K562 (cell line): Measurements from ENCODE around the gene SHFL. TPM values are rescaled to one million over a fixed set of nuclear protein-coding genes. Genes with fewer than 3 reads are reported as not detected.
A peak's percentile ranks its signal among the peaks of the same experiment; 100 is the strongest.

Source experiments
- ATF7 ChIP-seq: fragments of 450-650 bp; IDR thresholded peaks from 2 replicates; pipeline ENCODE4 v1.7.1; 2014; ENCODE audit warnings: mild to moderate bottlenecking, moderate library complexity
- DMBX1 ChIP-seq: fragments of 250-450 bp; sonication (Bioruptor Pico); IDR thresholded peaks from 2 replicates; pipeline ENCODE4 v1.8.0; 2022; ENCODE audit warnings: inconsistent platforms, mild to moderate bottlenecking, moderate library complexity, borderline replicate concordance
- ETS2 ChIP-seq: IDR thresholded peaks from 2 replicates; pipeline ENCODE4 v1.6.1; 2016; ENCODE audit warnings: borderline replicate concordance, missing genetic modification characterization, mild to moderate bottlenecking, moderate library complexity, missing compliant biosample characterization; ENCODE audit not compliant: poor library complexity, severe bottlenecking
- GTF2A2 ChIP-seq: IDR thresholded peaks from 2 replicates; pipeline ENCODE4 v1.6.1; 2016; ENCODE audit warnings: mild to moderate bottlenecking, missing genetic modification characterization, missing compliant biosample characterization
- HNRNPK ChIP-seq: fragments of 200-400 bp; formaldehyde crosslinking; IDR thresholded peaks from one replicate; pipeline ENCODE4 v1.6.1; 2018; ENCODE audit warnings: mild to moderate bottlenecking, low read depth, low read length; ENCODE audit not compliant: poor library complexity, severe bottlenecking
- L3MBTL2 ChIP-seq: fragments of 450-650 bp; IDR thresholded peaks from 2 replicates; pipeline ENCODE4 v1.6.1; 2016; ENCODE audit warnings: mild to moderate bottlenecking, moderate library complexity
- MEIS2 ChIP-seq: fragments of 450-650 bp; IDR thresholded peaks from 2 replicates; pipeline ENCODE4 v1.6.1; 2014; ENCODE audit warnings: mild to moderate bottlenecking; ENCODE audit not compliant: partially characterized antibody
- NELFE ChIP-seq: IDR thresholded peaks from 2 replicates; pipeline ENCODE4 v1.6.1; 2011; ENCODE audit warnings: mild to moderate bottlenecking; ENCODE audit not compliant: insufficient read depth, insufficient read length
- RUNX1 ChIP-seq: sonication (generic); IDR thresholded peaks from 2 replicates; pipeline ENCODE4 v1.6.1; 2016; ENCODE audit warnings: antibody characterized with exemption, low read depth
- SRSF7 ChIP-seq: fragments of 200-400 bp; formaldehyde crosslinking; optimal IDR thresholded peaks from 2 replicates; pipeline ENCODE3; 2017; ENCODE audit warnings: mild to moderate bottlenecking, low read depth, low read length
- ZBTB8A ChIP-seq: fragments of 450-650 bp; IDR thresholded peaks from 2 replicates; pipeline ENCODE4 v1.6.1; 2018; ENCODE audit warnings: mild to moderate bottlenecking, moderate library complexity; ENCODE audit not compliant: partially characterized antibody
- ZFX ChIP-seq: sonication (generic); formaldehyde crosslinking; IDR thresholded peaks from 2 replicates; pipeline ENCODE4 v1.8.0; 2022; ENCODE audit warnings: mild to moderate bottlenecking, missing genetic modification reagents, moderate library complexity
- ZNF121 ChIP-seq: sonication (generic); formaldehyde crosslinking; conservative IDR thresholded peaks from 2 replicates; pipeline ENCODE4 v1.8.0; 2022; ENCODE audit warnings: missing genetic modification reagents
- polyA plus RNA-seq, 8 experiments: library from polyadenylated mRNA; depleted of rRNA in 4 of 8; stranded (reverse) in 5 of 8; unstranded in 3 of 8; fragments of >200 nt; fragmentation: Nextera tagmentation in 2 of 8; fragmentation: Illumina TruSeq in 1 of 8; extraction: Ambion mirVana in 2 of 8; extraction: Trizol in 1 of 8; gene quantifications; 2 replicates each; pipeline versions ENCODE4 v1.2.1 to v1.2.3, GENCODE V29; 2011 to 2014; ENCODE audit warnings: inconsistent platforms in 1 of 8, missing spikeins in 1 of 8
- total RNA-seq, 7 experiments: library from RNA; depleted of rRNA in 6 of 7; stranded (reverse); fragments of >200 nt in 6 of 7; fragmentation: Illumina TruSeq in 2 of 7; extraction: Trizol in 2 of 7; gene quantifications; 2 replicates each; pipeline versions ENCODE4 v1.2.1 to v1.2.3, GENCODE V29; 2011 to 2021; ENCODE audit warnings: low replicate concordance in 1 of 7
- TF ChIP-seq, protein P1 (sequence below): sonication (generic); formaldehyde crosslinking; IDR thresholded peaks from 2 replicates; pipeline ENCODE4 v1.8.0; 2022; ENCODE audit warnings: mild to moderate bottlenecking, missing genetic modification reagents
- TF ChIP-seq, protein P2 (sequence below): fragments of 450-650 bp; formaldehyde crosslinking; IDR thresholded peaks from 2 replicates; pipeline ENCODE4 v1.4.0; 2022; ENCODE audit warnings: missing genetic modification characterization
- TF ChIP-seq, protein P3 (sequence below): fragments of 450-650 bp; IDR thresholded peaks from 2 replicates; pipeline ENCODE4 v1.6.1; 2018; ENCODE audit warnings: mild to moderate bottlenecking, low read depth; ENCODE audit not compliant: partially characterized antibody
- TF ChIP-seq, protein P4 (sequence below): fragments of 250-450 bp; sonication (Bioruptor Pico); IDR thresholded peaks from 2 replicates; pipeline ENCODE4 v1.5.0; 2021; ENCODE audit warnings: mild to moderate bottlenecking, borderline replicate concordance

Gene SHFL
- total and polyA plus RNA-seq, 9 of the 15 experiments (the other 6 are each of a cell fraction or from before 2014, with no cell fraction given), result 1.5 to 25.7 (median 13.0) TPM

DNA sequence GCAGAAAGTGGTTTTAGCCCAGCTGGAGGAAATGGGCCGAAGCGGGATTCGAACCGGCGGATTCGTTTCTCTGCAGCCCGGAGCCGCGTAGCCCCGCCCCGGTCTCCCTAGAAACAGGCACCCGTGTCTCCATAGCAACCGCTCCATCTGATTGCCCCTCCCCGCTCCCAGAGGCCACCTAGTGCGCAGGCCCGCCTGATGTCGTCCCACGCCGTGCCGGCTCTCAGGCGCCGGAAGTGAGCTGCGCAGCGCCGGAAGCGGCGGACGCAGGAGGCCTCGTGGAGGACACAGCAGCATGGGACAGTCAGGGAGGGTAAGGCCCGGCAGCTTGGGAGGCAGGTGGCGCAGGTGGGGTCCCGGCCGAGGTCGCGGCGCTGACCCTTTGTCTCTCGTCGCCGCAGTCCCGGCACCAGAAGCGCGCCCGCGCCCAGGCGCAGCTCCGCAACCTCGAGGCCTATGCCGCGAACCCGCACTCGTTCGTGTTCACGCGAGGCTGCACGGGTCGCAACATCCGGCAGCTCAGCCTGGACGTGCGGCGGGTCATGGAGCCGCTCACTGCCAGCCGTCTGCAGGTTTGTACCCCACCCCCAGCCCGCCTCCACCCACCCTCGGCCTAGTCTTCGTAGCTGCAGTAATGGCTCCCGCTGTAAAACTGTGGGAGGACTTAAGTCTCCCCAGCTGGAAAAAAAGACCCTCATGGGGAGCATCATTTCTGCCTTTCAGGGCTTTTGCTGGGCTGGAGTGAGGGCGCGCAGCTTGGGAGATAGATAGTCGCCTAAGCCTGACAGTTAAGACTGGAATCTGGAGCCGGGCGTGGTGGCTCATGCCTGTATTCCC is 20.2 kb downstream of the SHFL start, which contains the start of gene PPAN (continued):
- TF ChIP-seq, protein P1, sequence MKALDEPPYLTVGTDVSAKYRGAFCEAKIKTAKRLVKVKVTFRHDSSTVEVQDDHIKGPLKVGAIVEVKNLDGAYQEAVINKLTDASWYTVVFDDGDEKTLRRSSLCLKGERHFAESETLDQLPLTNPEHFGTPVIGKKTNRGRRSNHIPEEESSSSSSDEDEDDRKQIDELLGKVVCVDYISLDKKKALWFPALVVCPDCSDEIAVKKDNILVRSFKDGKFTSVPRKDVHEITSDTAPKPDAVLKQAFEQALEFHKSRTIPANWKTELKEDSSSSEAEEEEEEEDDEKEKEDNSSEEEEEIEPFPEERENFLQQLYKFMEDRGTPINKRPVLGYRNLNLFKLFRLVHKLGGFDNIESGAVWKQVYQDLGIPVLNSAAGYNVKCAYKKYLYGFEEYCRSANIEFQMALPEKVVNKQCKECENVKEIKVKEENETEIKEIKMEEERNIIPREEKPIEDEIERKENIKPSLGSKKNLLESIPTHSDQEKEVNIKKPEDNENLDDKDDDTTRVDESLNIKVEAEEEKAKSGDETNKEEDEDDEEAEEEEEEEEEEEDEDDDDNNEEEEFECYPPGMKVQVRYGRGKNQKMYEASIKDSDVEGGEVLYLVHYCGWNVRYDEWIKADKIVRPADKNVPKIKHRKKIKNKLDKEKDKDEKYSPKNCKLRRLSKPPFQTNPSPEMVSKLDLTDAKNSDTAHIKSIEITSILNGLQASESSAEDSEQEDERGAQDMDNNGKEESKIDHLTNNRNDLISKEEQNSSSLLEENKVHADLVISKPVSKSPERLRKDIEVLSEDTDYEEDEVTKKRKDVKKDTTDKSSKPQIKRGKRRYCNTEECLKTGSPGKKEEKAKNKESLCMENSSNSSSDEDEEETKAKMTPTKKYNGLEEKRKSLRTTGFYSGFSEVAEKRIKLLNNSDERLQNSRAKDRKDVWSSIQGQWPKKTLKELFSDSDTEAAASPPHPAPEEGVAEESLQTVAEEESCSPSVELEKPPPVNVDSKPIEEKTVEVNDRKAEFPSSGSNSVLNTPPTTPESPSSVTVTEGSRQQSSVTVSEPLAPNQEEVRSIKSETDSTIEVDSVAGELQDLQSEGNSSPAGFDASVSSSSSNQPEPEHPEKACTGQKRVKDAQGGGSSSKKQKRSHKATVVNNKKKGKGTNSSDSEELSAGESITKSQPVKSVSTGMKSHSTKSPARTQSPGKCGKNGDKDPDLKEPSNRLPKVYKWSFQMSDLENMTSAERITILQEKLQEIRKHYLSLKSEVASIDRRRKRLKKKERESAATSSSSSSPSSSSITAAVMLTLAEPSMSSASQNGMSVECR (CRISPR knock-in tag), result peak; percentile 99
- no peak for TF ChIP-seq ETS2
- no peak for TF ChIP-seq RUNX1
- TF ChIP-seq MEIS2, result peak; percentile 73
- TF ChIP-seq ZFX (CRISPR knock-in tag), result peak; percentile 89
- TF ChIP-seq, protein P2, sequence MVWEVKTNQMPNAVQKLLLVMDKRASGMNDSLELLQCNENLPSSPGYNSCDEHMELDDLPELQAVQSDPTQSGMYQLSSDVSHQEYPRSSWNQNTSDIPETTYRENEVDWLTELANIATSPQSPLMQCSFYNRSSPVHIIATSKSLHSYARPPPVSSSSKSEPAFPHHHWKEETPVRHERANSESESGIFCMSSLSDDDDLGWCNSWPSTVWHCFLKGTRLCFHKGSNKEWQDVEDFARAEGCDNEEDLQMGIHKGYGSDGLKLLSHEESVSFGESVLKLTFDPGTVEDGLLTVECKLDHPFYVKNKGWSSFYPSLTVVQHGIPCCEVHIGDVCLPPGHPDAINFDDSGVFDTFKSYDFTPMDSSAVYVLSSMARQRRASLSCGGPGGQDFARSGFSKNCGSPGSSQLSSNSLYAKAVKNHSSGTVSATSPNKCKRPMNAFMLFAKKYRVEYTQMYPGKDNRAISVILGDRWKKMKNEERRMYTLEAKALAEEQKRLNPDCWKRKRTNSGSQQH (CRISPR knock-in tag), result no peak
- no peak for TF ChIP-seq DMBX1 (CRISPR knock-in tag)
- no peak for TF ChIP-seq NELFE
- TF ChIP-seq, protein P3, sequence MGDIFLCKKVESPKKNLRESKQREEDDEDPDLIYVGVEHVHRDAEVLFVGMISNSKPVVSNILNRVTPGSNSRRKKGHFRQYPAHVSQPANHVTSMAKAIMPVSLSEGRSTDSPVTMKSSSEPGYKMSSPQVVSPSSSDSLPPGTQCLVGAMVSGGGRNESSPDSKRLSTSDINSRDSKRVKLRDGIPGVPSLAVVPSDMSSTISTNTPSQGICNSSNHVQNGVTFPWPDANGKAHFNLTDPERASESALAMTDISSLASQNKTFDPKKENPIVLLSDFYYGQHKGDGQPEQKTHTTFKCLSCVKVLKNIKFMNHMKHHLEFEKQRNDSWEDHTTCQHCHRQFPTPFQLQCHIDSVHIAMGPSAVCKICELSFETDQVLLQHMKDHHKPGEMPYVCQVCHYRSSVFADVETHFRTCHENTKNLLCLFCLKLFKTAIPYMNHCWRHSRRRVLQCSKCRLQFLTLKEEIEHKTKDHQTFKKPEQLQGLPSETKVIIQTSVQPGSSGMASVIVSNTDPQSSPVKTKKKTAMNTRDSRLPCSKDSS, result no peak
- no peak for TF ChIP-seq SRSF7
- TF ChIP-seq ATF7, result peak; percentile 89
- TF ChIP-seq, protein P4, sequence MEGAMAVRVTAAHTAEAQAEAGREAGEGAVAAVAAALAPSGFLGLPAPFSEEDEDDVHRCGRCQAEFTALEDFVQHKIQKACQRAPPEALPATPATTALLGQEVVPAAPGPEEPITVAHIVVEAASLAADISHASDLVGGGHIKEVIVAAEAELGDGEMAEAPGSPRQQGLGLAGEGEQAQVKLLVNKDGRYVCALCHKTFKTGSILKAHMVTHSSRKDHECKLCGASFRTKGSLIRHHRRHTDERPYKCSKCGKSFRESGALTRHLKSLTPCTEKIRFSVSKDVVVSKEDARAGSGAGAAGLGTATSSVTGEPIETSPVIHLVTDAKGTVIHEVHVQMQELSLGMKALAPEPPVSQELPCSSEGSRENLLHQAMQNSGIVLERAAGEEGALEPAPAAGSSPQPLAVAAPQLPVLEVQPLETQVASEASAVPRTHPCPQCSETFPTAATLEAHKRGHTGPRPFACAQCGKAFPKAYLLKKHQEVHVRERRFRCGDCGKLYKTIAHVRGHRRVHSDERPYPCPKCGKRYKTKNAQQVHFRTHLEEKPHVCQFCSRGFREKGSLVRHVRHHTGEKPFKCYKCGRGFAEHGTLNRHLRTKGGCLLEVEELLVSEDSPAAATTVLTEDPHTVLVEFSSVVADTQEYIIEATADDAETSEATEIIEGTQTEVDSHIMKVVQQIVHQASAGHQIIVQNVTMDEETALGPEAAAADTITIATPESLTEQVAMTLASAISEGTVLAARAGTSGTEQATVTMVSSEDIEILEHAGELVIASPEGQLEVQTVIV (CRISPR knock-in tag), result no peak
- TF ChIP-seq ZBTB8A, result no peak
- no peak for TF ChIP-seq GTF2A2 (tag)
- TF ChIP-seq L3MBTL2, result peak; percentile 76; the same call in 1 of the 2 replicates
- no peak for TF ChIP-seq HNRNPK
- TF ChIP-seq ZNF121, result no peak
